Stimulated activated CD8-positive, alpha-beta memory T cell treated with anti-CD3 and anti-CD28 coated beads, Interleukin-15, amount 100 ng/mL, for 4 hours (primary cell): Measurements from ENCODE around the gene LRIT1.

Experiments
- DNase-seq, 2 donors: peaks; one replicate each; pipeline ENCODE4 v3.0.0-alpha.2; 2020; ENCODE audit warnings: low read depth in 2 of 2

LRIT1 gene

GRCh38 chr10:84214612-84215235 is 26.6 kb downstream of the LRIT1 start:
- no peak for DNase-seq

- DNase-seq: no peak
Observed at GRCh38 chr10:84214046-84214572, 27.2 kb downstream of the LRIT1 start.

GRCh38 chr10:84213076-84213475 is 28.3 kb downstream of the LRIT1 start:
- DNase-seq: no peak

GRCh38 chr10:84212014-84212413 is 29.3 kb downstream of the LRIT1 start:
- no peak for DNase-seq

GRCh38 chr10:84211566-84211965 is 29.8 kb downstream of the LRIT1 start:
- DNase-seq: no peak

- no peak for DNase-seq
Observed at GRCh38 chr10:84208023-84208422, 33.3 kb downstream of the LRIT1 start.

GRCh38 chr10:84205853-84206525 is 35.4 kb downstream of the LRIT1 start:
- DNase-seq: no peak

- DNase-seq: peak; percentile 25 to 32
Observed at GRCh38 chr10:84205049-84205852, 36.1 kb downstream of the LRIT1 start.

- DNase-seq: no peak
Observed at GRCh38 chr10:84204610-84205009, 36.7 kb downstream of the LRIT1 start.

- no peak for DNase-seq
Observed at GRCh38 chr10:84204122-84204521, 37.2 kb downstream of the LRIT1 start.

- DNase-seq: no peak
Observed at GRCh38 chr10:84202349-84202748, 39.0 kb downstream of the LRIT1 start.

GRCh38 chr10:84201682-84202081 is 39.7 kb downstream of the LRIT1 start:
- no peak for DNase-seq

- no peak for DNase-seq
Observed at GRCh38 chr10:84201244-84201606, 40.1 kb downstream of the LRIT1 start.

GRCh38 chr10:84200537-84201243 is 40.7 kb downstream of the LRIT1 start:
- DNase-seq: no peak

GRCh38 chr10:84198206-84198915 is 43.0 kb downstream of the LRIT1 start:
- no peak for DNase-seq

- no peak for DNase-seq
Observed at GRCh38 chr10:84197643-84198042, 43.7 kb downstream of the LRIT1 start.

- DNase-seq: no peak
Observed at GRCh38 chr10:84196941-84197340, 44.4 kb downstream of the LRIT1 start.

GRCh38 chr10:84196083-84196482 is 45.3 kb downstream of the LRIT1 start:
- DNase-seq: no peak

- DNase-seq: no peak
Observed at GRCh38 chr10:84195044-84195830, 46.1 kb downstream of the LRIT1 start.

- DNase-seq: peak in 1 of 2 donors; percentile 28
Observed at GRCh38 chr10:84194424-84195043, 46.8 kb downstream of the LRIT1 start, which contains the start of gene CDHR1. TSS of gene CDHR1 (plus strand) at chr10:84194537. CDS start at chr10:84194761, 224 bp downstream.
